HepG2 (cell line): ENCODE data around the gene P2RY12. TPM values are rescaled to one million over a fixed set of nuclear protein-coding genes. Genes with fewer than 3 reads are reported as not detected.

Experiments used
- AHDC1 ChIP-seq: sonication (generic); formaldehyde crosslinking; IDR thresholded peaks from 2 replicates; pipeline ENCODE4 v1.5.1; 2020; ENCODE audit warnings: mild to moderate bottlenecking, missing genetic modification reagents, borderline replicate concordance
- CENPBD1 ChIP-seq: sonication (generic); formaldehyde crosslinking; IDR thresholded peaks from 2 replicates; pipeline ENCODE4 v1.8.0; 2022; ENCODE audit warnings: missing genetic modification reagents, low read depth, mild to moderate bottlenecking, borderline replicate concordance
- HDAC6 ChIP-seq: fragments of 200-600 bp; sonication (generic); IDR thresholded peaks from 2 replicates; pipeline ENCODE4 v1.7.0; 2017; ENCODE audit warnings: mild to moderate bottlenecking, antibody characterized with exemption, low read length, low read depth
- KDM1A ChIP-seq: IDR thresholded peaks from 2 replicates; pipeline ENCODE4 v1.6.1; 2016; ENCODE audit warnings: missing compliant biosample characterization
- SOX13 ChIP-seq, 3 experiments: fragments of 450-650 bp in 1 of 3; sonication (generic) in 1 of 3; formaldehyde crosslinking in 1 of 3; IDR thresholded peaks in 2 of 3; conservative IDR thresholded peaks in 1 of 3; 2 replicates each; pipeline versions ENCODE4 v1.5.0 to v1.6.1; 2016 to 2020; ENCODE audit warnings: antibody characterized with exemption in 1 of 3, mild to moderate bottlenecking in 1 of 3, missing compliant biosample characterization in 1 of 3, missing genetic modification reagents in 1 of 3, moderate library complexity in 1 of 3
- ZNF101 ChIP-seq: sonication (generic); formaldehyde crosslinking; IDR thresholded peaks from 2 replicates; pipeline ENCODE4 v1.4.0; 2020; ENCODE audit warnings: mild to moderate bottlenecking, low read depth, missing genetic modification reagents, borderline replicate concordance
- ZNF12 ChIP-seq: sonication (generic); formaldehyde crosslinking; IDR thresholded peaks from 2 replicates; pipeline ENCODE4 v1.5.0; 2020; ENCODE audit warnings: missing genetic modification reagents
- ZNF124 ChIP-seq: sonication (generic); formaldehyde crosslinking; IDR thresholded peaks from 2 replicates; pipeline ENCODE4 v1.4.0; 2020; ENCODE audit warnings: missing genetic modification reagents
- ZNF142 ChIP-seq: sonication (generic); formaldehyde crosslinking; IDR thresholded peaks from 2 replicates; pipeline ENCODE4 v1.4.0; 2020; ENCODE audit warnings: missing genetic modification reagents
- ZNF646 ChIP-seq: sonication (generic); formaldehyde crosslinking; IDR thresholded peaks from 2 replicates; pipeline ENCODE4 v1.9.0; 2021; ENCODE audit warnings: mild to moderate bottlenecking, missing genetic modification reagents
- polyA plus RNA-seq, 8 experiments: library from polyadenylated mRNA; depleted of rRNA in 3 of 8; stranded (reverse) in 7 of 8; unstranded in 1 of 8; fragments of >200 nt; fragmentation: Illumina TruSeq in 4 of 8; extraction: Trizol in 4 of 8; gene quantifications; 2 replicates each; pipeline versions ENCODE4 v1.2.1 to v1.2.3, GENCODE V29; 2011 to 2016; ENCODE audit warnings: low read depth in 4 of 8, missing spikeins in 1 of 8, mixed read lengths in 1 of 8; ENCODE audit not compliant: insufficient read depth in 1 of 8
- total RNA-seq, 5 experiments: library from RNA; depleted of rRNA; stranded (reverse); fragments of >200 nt; fragmentation: Illumina TruSeq; extraction: Trizol; gene quantifications; 2 replicates each; pipeline ENCODE4 v1.2.3, GENCODE V29; 2016; ENCODE audit warnings: low read depth in 1 of 5

The P2RY12 gene
- total and polyA plus RNA-seq, 2 of the 13 experiments (the other 11 are each of a cell fraction or from before 2014, with no cell fraction given), result not detected

- no peak for TF ChIP-seq ZNF142 (CRISPR knock-in tag)
- TF ChIP-seq ZNF101, result no peak
- TF ChIP-seq HDAC6, result no peak
- no peak for TF ChIP-seq CENPBD1
- no peak for TF ChIP-seq ZNF646 (CRISPR knock-in tag)
- no peak for TF ChIP-seq ZNF124 (CRISPR knock-in tag)
- no peak for TF ChIP-seq KDM1A
- TF ChIP-seq SOX13 (IDR thresholded peaks at IDR 0.05), result no peak
- TF ChIP-seq SOX13 (CRISPR knock-in tag; conservative IDR thresholded peaks at IDR 0.05 in 1 of 2, IDR thresholded peaks at IDR 0.05 in 1 of 2), result no peak
- no peak for TF ChIP-seq ZNF12 (CRISPR knock-in tag)
- no peak for TF ChIP-seq AHDC1 (CRISPR knock-in tag)
These were observed 91.4 kb downstream of the P2RY12 start (continued) for GRCh38 chr3:151293127-151293526.
